Effector memory CD8-positive, alpha-beta T cell (primary cell): ENCODE data around the gene ACBD6.

Experiments
- ATAC-seq: fragments of 150-1000 bp; cut with Tn5 transposase; replicated peaks from 2 replicates; pipeline ENCODE4 v1.10.0; 2021; ENCODE audit warnings: mild to moderate bottlenecking, moderate library complexity
- DNase-seq, 3 experiments: peaks; one replicate each; pipeline ENCODE4 v3.0.0; 2021
- H3K27ac Mint-ChIP-seq, 2 donors: one replicate each; pipeline ENCODE4 v1.8.0; 2022; ENCODE audit warnings: mild to moderate bottlenecking in 2 of 2, mixed read lengths in 2 of 2, moderate library complexity in 2 of 2
- H3K27me3 Mint-ChIP-seq, 2 donors: one replicate each; pipeline ENCODE4 v1.8.0; 2022; ENCODE audit warnings: mixed read lengths in 2 of 2
- H3K36me3 Mint-ChIP-seq: one replicate; pipeline ENCODE4 v1.8.0; 2022; ENCODE audit warnings: mild to moderate bottlenecking, moderate library complexity, mixed read lengths; ENCODE audit not compliant: insufficient read depth
- H3K4me1 Mint-ChIP-seq, 2 donors: one replicate each; pipeline ENCODE4 v1.8.0; 2022; ENCODE audit warnings: low read depth in 2 of 2, mixed read lengths in 2 of 2
- H3K4me3 Mint-ChIP-seq, 2 donors: one replicate each; pipeline ENCODE4 v1.8.0; 2022; ENCODE audit warnings: mild to moderate bottlenecking in 2 of 2, mixed read lengths in 2 of 2, moderate library complexity in 2 of 2
- H3K9me3 Mint-ChIP-seq, 2 donors: one replicate each; pipeline ENCODE4 v1.8.0; 2022; ENCODE audit warnings: mixed read lengths in 2 of 2

The ACBD6 gene

GRCh38 chr1:180535418-180535999 is 33.1 kb upstream of the ACBD6 start:
- Mint-ChIP-seq H3K4me1 (peaks cover 0 to 5% of the 10 kb centered on the region in 2 donors), H3K27me3 (peaks cover 20 to 46% of the 10 kb centered on the region in 2 donors), H3K9me3 (no peaks in the 10 kb centered on the region), H3K36me3 (peaks cover 5% of the 10 kb centered on the region), H3K4me3 (no peak overlapping the region), H3K27ac (no peak overlapping the region)
- ATAC-seq: no peak
- no peak for DNase-seq

GRCh38 chr1:180534214-180534613 is 31.8 kb upstream of the ACBD6 start:
- DNase-seq: no peak
- ATAC-seq: no peak
- Mint-ChIP-seq H3K4me3 (no peak overlapping the region), H3K27ac (no peak overlapping the region), H3K4me1 (peaks cover 0 to 5% of the 10 kb centered on the region in 2 donors), H3K36me3 (peaks cover 5% of the 10 kb centered on the region), H3K27me3 (peaks cover 26 to 46% of the 10 kb centered on the region in 2 donors), H3K9me3 (no peaks in the 10 kb centered on the region)

DNA sequence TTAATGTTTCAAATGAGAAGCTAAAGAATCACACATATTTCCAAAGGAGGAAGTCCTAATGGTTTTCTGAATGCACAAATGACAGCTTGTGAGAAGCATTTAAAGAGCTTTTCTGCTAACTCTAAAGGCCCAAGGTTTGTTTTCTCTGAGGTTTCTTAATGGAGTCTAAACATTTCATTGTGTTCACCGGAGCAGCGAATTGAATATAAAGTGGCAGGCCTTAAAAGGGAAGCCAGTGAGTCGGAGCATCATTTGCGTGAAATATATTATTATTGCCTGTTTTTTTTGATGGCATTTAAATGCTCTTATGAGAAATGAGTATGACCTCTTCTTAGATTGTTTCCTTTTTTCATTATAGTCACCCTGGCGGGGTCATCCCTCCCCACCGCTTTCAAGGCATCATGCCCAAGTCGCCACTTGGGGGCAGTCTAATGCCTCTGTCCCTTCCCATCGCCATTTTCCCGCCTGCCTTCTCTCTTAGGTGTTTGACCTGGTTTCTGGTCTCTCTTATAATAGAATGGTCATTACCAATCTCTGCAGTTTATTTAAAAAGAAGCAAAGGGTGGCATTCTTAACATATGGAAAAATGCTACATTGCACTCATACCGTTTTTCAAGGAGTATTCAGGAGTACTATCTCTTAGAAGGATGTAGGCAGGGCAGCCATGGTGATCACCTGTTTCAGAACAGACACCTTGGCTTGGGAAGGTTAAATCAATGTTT is 31.1 kb upstream of the ACBD6 start:
- ATAC-seq: peak; percentile 73
- H3K27ac Mint-ChIP-seq: no peak overlapping the region
- no peak overlapping the region for H3K4me3 Mint-ChIP-seq
- DNase-seq: peak; percentile 52 to 55 (median 53)
- peaks cover 26 to 40% of the 10 kb centered on the region in 2 donors for H3K27me3 Mint-ChIP-seq
- no peaks in the 10 kb centered on the region for H3K9me3 Mint-ChIP-seq
- H3K36me3 Mint-ChIP-seq: peaks cover 5% of the 10 kb centered on the region
- peaks cover 0 to 5% of the 10 kb centered on the region in 2 donors for H3K4me1 Mint-ChIP-seq

GRCh38 chr1:180532854-180533253 is 30.5 kb upstream of the ACBD6 start:
- DNase-seq: no peak
- ATAC-seq: no peak
- H3K27ac Mint-ChIP-seq: no peak overlapping the region
- H3K4me1 Mint-ChIP-seq: peaks cover 0 to 5% of the 10 kb centered on the region in 2 donors
- H3K9me3 Mint-ChIP-seq: no peaks in the 10 kb centered on the region
- H3K36me3 Mint-ChIP-seq: peaks cover 5% of the 10 kb centered on the region
- peaks cover 26 to 40% of the 10 kb centered on the region in 2 donors for H3K27me3 Mint-ChIP-seq
- H3K4me3 Mint-ChIP-seq: no peak overlapping the region

GRCh38 chr1:180530501-180530900 is 28.1 kb upstream of the ACBD6 start:
- Mint-ChIP-seq H3K9me3 (no peaks in the 10 kb centered on the region), H3K27ac (no peak overlapping the region), H3K4me3 (no peak overlapping the region), H3K4me1 (peaks cover 2 to 5% of the 10 kb centered on the region in 2 donors), H3K36me3 (peaks cover 5% of the 10 kb centered on the region), H3K27me3 (peaks cover 28 to 33% of the 10 kb centered on the region in 2 donors)
- ATAC-seq: no peak
- no peak for DNase-seq

- Mint-ChIP-seq H3K4me1 (peaks cover 3 to 5% of the 10 kb centered on the region in 2 donors), H3K9me3 (no peaks in the 10 kb centered on the region), H3K36me3 (peaks cover 5% of the 10 kb centered on the region), H3K27ac (no peak overlapping the region), H3K4me3 (no peak overlapping the region), H3K27me3 (peaks cover 14 to 29% of the 10 kb centered on the region in 2 donors)
- DNase-seq (no peak), ATAC-seq (no peak)
Observed at GRCh38 chr1:180528868-180529470, 26.6 kb upstream of the ACBD6 start.

GRCh38 chr1:180527101-180527669 is 24.8 kb upstream of the ACBD6 start:
- Mint-ChIP-seq H3K4me3 (no peak overlapping the region), H3K9me3 (no peaks in the 10 kb centered on the region), H3K4me1 (peaks cover 0 to 3% of the 10 kb centered on the region in 2 donors), H3K27me3 (peaks cover 0 to 19% of the 10 kb centered on the region in 2 donors), H3K27ac (no peak overlapping the region), H3K36me3 (peaks cover 5% of the 10 kb centered on the region)
- no peak for DNase-seq
- no peak for ATAC-seq

DNA sequence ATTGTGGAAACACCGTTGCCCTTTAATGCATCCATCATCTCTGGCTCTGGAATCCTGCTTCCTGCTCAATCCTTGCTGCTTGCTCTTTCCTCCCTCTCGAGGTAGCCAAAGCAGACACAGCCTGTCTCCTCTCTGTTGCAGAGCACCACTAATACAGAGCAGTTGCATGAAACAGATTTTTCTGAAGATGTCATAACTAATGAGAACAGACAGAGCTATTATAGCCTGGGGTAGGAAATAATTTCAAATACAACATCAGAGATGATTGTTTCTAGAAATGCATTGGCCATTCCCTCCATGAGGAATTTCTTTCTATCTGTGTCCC is 23.3 kb upstream of the ACBD6 start:
- Mint-ChIP-seq H3K9me3 (no peaks in the 10 kb centered on the region), H3K36me3 (no peaks in the 10 kb centered on the region), H3K4me3 (no peak overlapping the region), H3K4me1 (peaks cover 0 to 3% of the 10 kb centered on the region in 2 donors), H3K27ac (no peak overlapping the region), H3K27me3 (peaks cover 0 to 19% of the 10 kb centered on the region in 2 donors)
- DNase-seq (no peak), ATAC-seq (no peak)

GRCh38 chr1:180524915-180525714 is 22.7 kb upstream of the ACBD6 start:
- DNase-seq: no peak
- H3K27me3 Mint-ChIP-seq: peaks cover 0 to 13% of the 10 kb centered on the region in 2 donors
- H3K4me1 Mint-ChIP-seq: peaks cover 0 to 3% of the 10 kb centered on the region in 2 donors
- no peaks in the 10 kb centered on the region for H3K9me3 Mint-ChIP-seq
- no peak overlapping the region for H3K4me3 Mint-ChIP-seq
- H3K36me3 Mint-ChIP-seq: no peaks in the 10 kb centered on the region
- H3K27ac Mint-ChIP-seq: no peak overlapping the region
- ATAC-seq: no peak

GRCh38 chr1:180524160-180524914 is 22.0 kb upstream of the ACBD6 start:
- Mint-ChIP-seq H3K4me1 (peaks cover 0 to 3% of the 10 kb centered on the region in 2 donors), H3K36me3 (no peaks in the 10 kb centered on the region), H3K4me3 (no peak overlapping the region), H3K27me3 (peaks cover 0 to 11% of the 10 kb centered on the region in 2 donors), H3K9me3 (no peaks in the 10 kb centered on the region), H3K27ac (no peak overlapping the region)
- ATAC-seq: no peak
- DNase-seq: no peak

- H3K4me1 Mint-ChIP-seq: peaks cover 0 to 3% of the 10 kb centered on the region in 2 donors
- ATAC-seq (no peak), DNase-seq (no peak)
- H3K36me3 Mint-ChIP-seq: no peaks in the 10 kb centered on the region
- no peaks in the 10 kb centered on the region for H3K9me3 Mint-ChIP-seq
- no peak overlapping the region for H3K27ac Mint-ChIP-seq
- peaks cover 0 to 10% of the 10 kb centered on the region in 2 donors for H3K27me3 Mint-ChIP-seq
- H3K4me3 Mint-ChIP-seq: no peak overlapping the region
Observed at GRCh38 chr1:180522213-180522515, 19.8 kb upstream of the ACBD6 start.

- Mint-ChIP-seq H3K4me3 (no peak overlapping the region), H3K27ac (no peak overlapping the region), H3K9me3 (no peaks in the 10 kb centered on the region), H3K27me3 (peaks cover 0 to 5% of the 10 kb centered on the region in 2 donors), H3K4me1 (peaks cover 0 to 3% of the 10 kb centered on the region in 2 donors), H3K36me3 (no peaks in the 10 kb centered on the region)
- no peak for DNase-seq
- ATAC-seq: no peak
Observed at GRCh38 chr1:180521474-180522212, 19.3 kb upstream of the ACBD6 start.
